HG03457 (cell line): ENCODE results near the gene TIMM17A.

ENCODE experiments used
- ATAC-seq: cut with Tn5 transposase; IDR thresholded peaks from one replicate; pipeline ENCODE4 v1.9.1; 2021; ENCODE audit warnings: moderate number of reproducible peaks; ENCODE audit not compliant: unreplicated experiment

Gene TIMM17A

GRCh38 chr1:201955009-201955728 is at the start of gene TIMM17A:
TIMM17A (plus strand) TSS chr1:201955503; CDS start chr1:201955527, 24 bp downstream.
- ATAC-seq, result peak; percentile 95

DNA sequence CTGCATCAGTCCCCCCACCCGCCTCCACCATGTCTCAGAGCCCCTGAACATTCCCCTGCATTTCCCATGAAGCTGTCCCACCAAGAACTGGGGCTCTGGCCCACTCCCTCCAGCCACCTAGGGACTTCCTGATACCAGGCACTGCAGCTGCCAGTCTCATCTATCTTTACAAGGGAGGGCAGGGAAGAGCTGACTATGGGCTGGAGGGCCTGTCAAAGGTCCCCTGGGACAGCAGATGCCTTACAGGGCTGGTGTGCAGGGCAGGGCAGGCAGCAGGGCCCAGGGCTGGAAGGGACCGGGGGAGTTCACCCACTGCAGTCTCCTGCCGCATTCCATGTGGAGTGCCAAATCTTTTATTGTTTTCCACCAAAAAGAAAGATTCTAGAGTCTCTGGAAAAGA is 49.0 kb upstream of the TIMM17A start:
- ATAC-seq, result no peak

- ATAC-seq, result no peak
These were observed 47.7 kb upstream of the TIMM17A start for GRCh38 chr1:201907621-201908020.

DNA sequence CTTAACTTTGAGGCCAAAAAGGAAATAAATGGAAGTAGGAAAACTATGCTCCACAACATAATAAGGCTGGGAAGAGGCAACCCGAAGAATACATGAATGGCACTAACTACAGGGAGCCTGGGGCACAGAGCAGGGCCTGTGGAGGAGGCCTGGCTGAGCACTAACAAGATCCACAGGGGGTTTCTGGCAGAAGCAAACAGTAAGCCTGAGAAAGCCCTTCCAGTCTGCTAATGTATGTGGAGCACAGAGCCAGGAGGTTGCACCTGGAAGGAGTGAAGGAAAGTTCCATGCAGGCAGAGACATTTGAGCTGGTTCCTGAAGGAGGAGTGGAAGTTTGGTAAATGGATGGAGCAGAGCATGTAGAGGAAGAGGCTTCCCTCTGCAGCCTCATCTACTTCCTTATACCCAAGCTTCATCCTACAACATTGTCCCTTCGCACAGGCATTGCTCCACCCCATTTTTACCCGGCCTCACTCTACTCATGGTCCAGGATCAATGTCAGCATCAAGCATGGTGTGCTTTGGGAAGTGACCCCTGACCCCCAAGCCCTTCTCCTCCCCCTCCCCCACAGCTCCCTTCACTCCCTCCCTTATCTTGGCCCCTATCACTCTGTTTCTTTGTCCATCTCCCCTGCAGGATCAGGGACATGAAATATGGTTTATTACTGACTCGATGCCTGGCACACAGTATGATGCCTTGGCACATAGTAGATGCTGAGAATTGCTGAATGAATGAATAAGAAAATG is 43.3 kb upstream of the TIMM17A start:
- no peak for ATAC-seq

GRCh38 chr1:201912832-201913231 is 42.5 kb upstream of the TIMM17A start:
- ATAC-seq, result no peak

DNA sequence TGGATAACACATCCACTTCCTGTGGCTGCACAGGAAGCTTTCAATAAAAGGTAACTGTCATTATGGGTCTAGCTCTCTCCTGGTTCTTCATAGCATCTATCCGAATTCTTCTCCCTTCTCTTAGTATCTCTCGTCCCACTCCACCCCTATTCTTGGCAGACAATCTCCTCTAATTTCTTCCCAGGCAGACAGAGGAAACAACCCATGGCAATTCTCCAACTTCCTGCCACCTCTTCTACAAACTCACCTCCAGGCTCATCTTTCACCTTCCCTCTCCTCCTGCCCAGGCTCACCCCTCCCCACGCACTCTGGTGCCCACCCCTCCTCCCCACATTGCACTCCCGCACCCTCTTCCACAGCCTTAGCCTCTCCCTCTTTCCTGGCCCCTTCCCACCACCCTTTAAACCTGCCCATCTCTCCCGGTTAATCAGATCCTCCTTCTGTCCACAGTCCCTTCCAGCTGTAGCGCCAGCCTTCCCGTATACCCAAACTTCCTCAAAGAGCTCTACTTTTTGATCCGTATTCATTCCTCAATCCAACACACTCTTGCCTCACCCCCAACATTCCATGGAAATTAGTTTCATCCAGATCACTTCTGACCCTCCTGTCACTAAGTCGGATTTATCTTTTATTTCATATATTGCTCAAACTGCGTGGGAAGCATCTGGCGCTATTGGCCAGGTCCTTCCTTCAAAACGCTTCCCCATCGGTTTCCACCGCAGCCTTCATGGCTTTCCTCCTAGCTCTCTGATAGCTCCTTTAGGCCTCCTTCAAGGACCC is 40.7 kb upstream of the TIMM17A start:
- ATAC-seq, result no peak

- no peak for ATAC-seq
These were observed 38.6 kb upstream of the TIMM17A start for GRCh38 chr1:201916649-201917249.

- ATAC-seq, result no peak
These were observed 37.8 kb upstream of the TIMM17A start for GRCh38 chr1:201917362-201918033.

DNA sequence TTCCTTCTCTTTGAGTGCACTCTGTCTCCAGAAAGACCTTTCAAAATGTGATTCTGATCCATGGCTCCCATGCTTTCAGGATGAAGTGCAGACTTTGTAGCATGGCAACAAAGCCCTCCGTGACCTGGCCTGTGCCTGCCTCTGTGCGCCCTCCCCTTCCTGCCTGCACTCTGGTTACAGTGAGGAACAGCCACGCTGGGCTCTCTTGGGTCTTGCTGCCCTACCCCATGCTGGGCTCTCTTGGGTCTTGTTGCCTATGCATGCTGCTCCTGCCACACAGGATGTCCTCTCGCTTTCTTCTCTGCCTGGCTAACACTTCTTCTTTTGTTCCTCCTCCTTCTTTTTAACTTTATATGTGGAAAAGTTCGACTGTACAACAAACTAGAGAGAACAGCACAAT is 37.0 kb upstream of the TIMM17A start:
- ATAC-seq, result no peak

- ATAC-seq, result no peak
These were observed 33.2 kb upstream of the TIMM17A start for GRCh38 chr1:201921952-201922558.

DNA sequence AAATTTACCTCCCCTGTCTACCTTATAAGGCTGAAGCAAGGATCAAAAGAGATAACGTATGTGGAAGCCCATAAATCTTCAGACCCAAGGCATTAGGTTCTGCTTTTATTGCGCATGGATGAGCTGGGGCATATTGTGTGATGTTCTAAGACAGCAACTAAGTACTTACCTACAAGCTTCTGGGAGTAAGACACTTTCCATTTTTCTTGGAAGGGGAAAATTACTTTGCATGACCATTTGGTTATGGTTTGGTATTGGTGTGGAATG is 30.1 kb upstream of the TIMM17A start:
- ATAC-seq, result no peak

- ATAC-seq, result no peak
These were observed 29.2 kb upstream of the TIMM17A start for GRCh38 chr1:201925981-201926645.

GRCh38 chr1:201928266-201928665 is 27.0 kb upstream of the TIMM17A start:
- no peak for ATAC-seq

GRCh38 chr1:201930137-201930536 is 25.2 kb upstream of the TIMM17A start:
- ATAC-seq, result no peak

GRCh38 chr1:201930803-201931202 is 24.5 kb upstream of the TIMM17A start:
- no peak for ATAC-seq

GRCh38 chr1:201933840-201934430 is 21.4 kb upstream of the TIMM17A start:
- ATAC-seq, result no peak

DNA sequence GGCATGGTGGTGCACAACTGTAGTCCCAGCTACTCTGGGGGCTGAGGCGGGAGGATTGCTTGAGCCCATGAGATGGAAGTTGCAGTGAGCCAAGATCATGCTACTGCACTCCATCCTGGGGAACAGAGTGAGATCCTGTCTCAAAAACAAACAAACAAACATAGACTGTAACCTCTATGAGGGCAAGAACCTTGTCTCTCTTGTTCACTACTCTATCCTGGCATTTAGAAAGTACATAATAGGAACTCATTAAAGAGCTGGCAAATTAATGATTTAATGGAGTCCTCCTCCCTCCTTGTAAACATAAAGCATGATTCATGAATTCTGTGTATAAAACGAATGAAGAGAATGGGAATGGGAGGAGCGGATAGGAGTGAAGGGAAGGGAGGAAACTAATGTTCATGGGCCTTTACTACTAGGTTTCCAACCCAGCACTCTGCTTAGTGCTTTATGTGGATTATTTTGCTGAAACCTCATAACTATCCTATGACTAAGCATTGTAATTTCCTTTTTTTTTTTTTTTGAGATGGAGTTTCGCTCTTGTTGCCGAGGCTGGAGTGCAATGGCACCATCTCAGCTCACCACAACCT is 17.6 kb upstream of the TIMM17A start:
- no peak for ATAC-seq

DNA sequence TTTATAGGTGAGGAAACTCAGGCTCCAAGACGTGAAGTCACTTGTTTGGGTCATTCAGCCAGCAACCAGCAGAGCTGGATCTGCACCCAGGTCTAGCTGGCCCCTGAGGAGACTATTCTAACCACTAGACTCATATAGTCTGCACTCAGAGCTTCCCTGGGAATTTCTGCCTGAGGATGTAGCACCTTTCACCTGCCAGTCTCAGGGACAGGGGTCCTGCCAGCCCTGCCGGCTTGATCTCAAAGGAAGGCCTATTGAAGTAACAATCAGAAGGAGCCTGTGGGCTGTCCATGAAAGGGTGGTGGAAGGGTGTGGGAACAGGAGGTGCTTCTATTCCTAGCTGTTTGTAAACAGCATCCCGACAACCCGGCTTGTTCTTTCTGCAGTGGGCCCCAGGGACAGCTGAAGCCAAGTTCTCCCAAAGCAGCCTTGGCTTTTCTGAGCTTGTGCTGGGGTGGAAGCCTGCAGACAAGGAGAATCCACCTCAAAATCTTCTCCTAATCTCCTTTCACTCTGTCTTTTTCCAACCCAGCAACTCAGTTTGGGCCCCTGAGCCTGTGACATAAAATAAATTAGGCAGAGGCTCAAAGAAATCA is 16.8 kb upstream of the TIMM17A start:
- ATAC-seq, result no peak

GRCh38 chr1:201939148-201939547 is 16.2 kb upstream of the TIMM17A start:
- no peak for ATAC-seq
